Uterus (tissue), 4 donors: Measurements from ENCODE around the gene FBN1. TPM values are rescaled to one million over a fixed set of nuclear protein-coding genes. Genes with fewer than 3 reads are reported as not detected.

Experiments used
- DNase-seq, 2 donors: peaks; one replicate each; pipeline ENCODE4 v3.0.0-alpha.2; 2019 to 2020
- H3K27ac ChIP-seq, 2 donors: fragments of 200-600 bp; sonication (generic); 1 replicate in 1 of 2; 2 replicates in 1 of 2; pipeline ENCODE4 v1.5.1; 2016 to 2018
- H3K27me3 ChIP-seq, 2 donors: fragments of 200-600 bp; sonication (generic); one replicate each; pipeline ENCODE4 v1.5.1; 2018 to 2019; ENCODE audit warnings: control low read depth in 1 of 2
- H3K36me3 ChIP-seq, 2 donors: fragments of 200-600 bp; sonication (generic); one replicate each; pipeline ENCODE4 v1.5.1; 2019; ENCODE audit warnings: control low read depth in 1 of 2
- H3K4me1 ChIP-seq, 2 donors: fragments of 200-600 bp; sonication (generic); one replicate each; pipeline ENCODE4 v1.5.1; 2018 to 2019; ENCODE audit warnings: control low read depth in 1 of 2
- H3K4me3 ChIP-seq, 2 donors: fragments of 200-600 bp; sonication (generic); 1 replicate in 1 of 2; 2 replicates in 1 of 2; pipeline ENCODE4 v1.5.1; 2018 to 2019; ENCODE audit warnings: mild to moderate bottlenecking in 1 of 2
- H3K9me3 ChIP-seq, 2 donors: fragments of 200-600 bp; sonication (generic); one replicate each; pipeline ENCODE4 v1.5.1; 2019; ENCODE audit warnings: control low read depth in 1 of 2
- CTCF ChIP-seq, 4 experiments: fragments of 200-600 bp in 2 of 4; fragments of 450-650 bp in 2 of 4; sonication (generic) in 2 of 4; IDR thresholded peaks; one replicate each; pipeline ENCODE4 v1.5.1; 2016 to 2019; ENCODE audit warnings: antibody characterized with exemption in 4 of 4, mild to moderate bottlenecking in 2 of 4, moderate library complexity in 1 of 4
- POLR2A ChIP-seq, 2 donors: fragments of 450-650 bp; IDR thresholded peaks; one replicate each; pipeline ENCODE4 v1.6.1; 2016; ENCODE audit warnings: antibody characterized with exemption in 2 of 2, mild to moderate bottlenecking in 1 of 2, moderate library complexity in 1 of 2
- intact Hi-C: fragments of 100-400 bp; cut with DNase I; formaldehyde crosslinking; loops from one replicate; pipeline ENCODE4 v1.15.1; 2023; ENCODE audit warnings: low total_unique reads
- total RNA-seq, 4 donors: library from RNA; depleted of rRNA in 3 of 4; stranded (reverse); fragments of >200 nt in 3 of 4; gene quantifications; one replicate each; pipeline versions ENCODE4 v1.1.0 to v1.2.4, GENCODE V29; 2014 to 2023
- donor health status: DM: yes; HTN: yes; CAD: no.

FBN1 gene
- total RNA-seq, 4 donors from 2014 or later = 76.3 to 584 (median 95.8) TPM

GRCh38 chr15:48547286-48547685, 98.2 kb downstream of the FBN1 start:
- Histone ChIP-seq H3K4me1 (peaks cover 0 to 3% of the 10 kb centered on the region in 2 donors), H3K36me3 (no peaks in the 10 kb centered on the region), H3K27ac (peak overlapping the region; percentile 23 to 55), H3K9me3 (no peaks in the 10 kb centered on the region), H3K4me3 (no peak overlapping the region), H3K27me3 (no peaks in the 10 kb centered on the region)
- DNase-seq = no peak
- TF ChIP-seq POLR2A (IDR thresholded peaks at IDR 0.05) = no peak
- TF ChIP-seq CTCF (IDR thresholded peaks at IDR 0.05) = no peak
- intact Hi-C loops = no loop called here

- H3K27me3 ChIP-seq = no peaks in the 10 kb centered on the region
- H3K36me3 ChIP-seq = no peaks in the 10 kb centered on the region
- peaks cover 0 to 3% of the 10 kb centered on the region in 2 donors for H3K4me1 ChIP-seq
- H3K9me3 ChIP-seq = no peaks in the 10 kb centered on the region
- no peak for DNase-seq
- no peak for TF ChIP-seq POLR2A (IDR thresholded peaks at IDR 0.05)
- TF ChIP-seq CTCF (IDR thresholded peaks at IDR 0.05) = no peak
- intact Hi-C loops = no loop called here
- H3K4me3 ChIP-seq = no peak overlapping the region
- peak overlapping the region; percentile 15 to 55 for H3K27ac ChIP-seq
These were observed 99.2 kb downstream of the FBN1 start for GRCh38 chr15:48546296-48546695.

GRCh38 chr15:48544778-48545177, 100.7 kb downstream of the FBN1 start:
- no peak overlapping the region for H3K27ac ChIP-seq
- no peaks in the 10 kb centered on the region for H3K27me3 ChIP-seq
- H3K36me3 ChIP-seq = no peaks in the 10 kb centered on the region
- intact Hi-C loops = no loop called here
- peaks cover 0 to 3% of the 10 kb centered on the region in 2 donors for H3K4me1 ChIP-seq
- no peak for DNase-seq
- H3K4me3 ChIP-seq = no peak overlapping the region
- no peaks in the 10 kb centered on the region for H3K9me3 ChIP-seq
- TF ChIP-seq CTCF (IDR thresholded peaks at IDR 0.05) (no peak), POLR2A (IDR thresholded peaks at IDR 0.05) (no peak)

GRCh38 chr15:48541341-48542278, 103.9 kb downstream of the FBN1 start:
- intact Hi-C loops = no loop called here
- H3K9me3 ChIP-seq = no peaks in the 10 kb centered on the region
- DNase-seq = peak in 1 of 2 donors; percentile 33
- no peaks in the 10 kb centered on the region for H3K4me1 ChIP-seq
- no peak overlapping the region for H3K4me3 ChIP-seq
- TF ChIP-seq CTCF (IDR thresholded peaks at IDR 0.05) (no peak), POLR2A (IDR thresholded peaks at IDR 0.05) (no peak)
- no peaks in the 10 kb centered on the region for H3K27me3 ChIP-seq
- no peaks in the 10 kb centered on the region for H3K36me3 ChIP-seq
- H3K27ac ChIP-seq = peak overlapping the region; percentile 17 to 18

- Histone ChIP-seq H3K4me1 (no peaks in the 10 kb centered on the region), H3K9me3 (no peaks in the 10 kb centered on the region), H3K27ac (peak overlapping the region in 1 of 2 donors; percentile 5), H3K36me3 (no peaks in the 10 kb centered on the region), H3K27me3 (no peaks in the 10 kb centered on the region), H3K4me3 (no peak overlapping the region)
- DNase-seq = no peak
- TF ChIP-seq POLR2A (IDR thresholded peaks at IDR 0.05) (no peak), CTCF (IDR thresholded peaks at IDR 0.05) (no peak)
- intact Hi-C loops = no loop called here
These were observed 104.8 kb downstream of the FBN1 start for GRCh38 chr15:48540756-48541155.
